ENCODE results near the gene C1QTNF9B. TPM values are rescaled to one million over a fixed set of nuclear protein-coding genes. Genes with fewer than 3 reads are reported as not detected.
"Not testable (repeated sequence)": the region's sequence is repeated elsewhere in the genome, so short reads cannot be mapped to it uniquely, and the experiment has no call there.

C1QTNF9B gene
- total RNA-seq (2014; rRNA removed) (0.23 TPM in 1 of 2 replicates, not detected in the other), Bru-seq, nascent RNA (not detected), BruChase-seq, experiment 1, labeled RNA remaining after a 6-hour chase (percentile 10 among the genes with signal in this experiment), BruChase-seq, experiment 2, labeled RNA remaining after a 2-hour chase (percentile 6 among the genes with signal in this experiment)
- long read RNA-seq, partial matches to known transcripts, result 0 of 1 reads
- long read RNA-seq, other reads (novel, unspliced or antisense), result 1 of 1 reads

GRCh38 chr13:23897452-23897919, at the start of gene C1QTNF9B:
Gene C1QTNF9B, minus strand, starts transcription at chr13:23897502.
- BruUV-seq (replicated peaks); H4K20me1 ChIP-seq (ENCODE audit: low read length); H3K27me3 ChIP-seq (ENCODE audit: low read length); H3K36me3 ChIP-seq (ENCODE audit: low read depth, low read length); H3K27ac ChIP-seq (ENCODE audit: low read length); CTCF ChIA-PET; H2AFZ ChIP-seq (ENCODE audit: low read length); H3K9me2 ChIP-seq (replicated peaks; ENCODE audit: low read length); H3K9me3 ChIP-seq (ENCODE audit: low read length); H3K9ac ChIP-seq (ENCODE audit: low read length); H3K4me3 ChIP-seq (ENCODE audit: low read length); H3F3A ChIP-seq (ENCODE audit: low read length, unreplicated experiment); intact Hi-C loops (cut with micrococcal nuclease); H3K79me2 ChIP-seq (ENCODE audit: low read length); POLR2A ChIA-PET (ENCODE audit: unreplicated experiment); H3K4me2 ChIP-seq (ENCODE audit: low read length); ATAC-seq; DNase-seq: not testable (repeated sequence)
- peaks cover 17% of the 10 kb centered on the region for H3K4me1 ChIP-seq (ENCODE audit: insufficient read depth, low read length)

GRCh38 chr13:23946900-23947299, 49.6 kb upstream of the C1QTNF9B start:
- Histone ChIP-seq H3K9me3 (ENCODE audit: low read length) (no peaks in the 10 kb centered on the region), H3K4me3 (ENCODE audit: low read length) (no peak overlapping the region), H3F3A (ENCODE audit: low read length, unreplicated experiment) (no peaks in the 10 kb centered on the region), H3K27me3 (ENCODE audit: low read length) (no peaks in the 10 kb centered on the region), H3K9me2 (replicated peaks; ENCODE audit: low read length) (no peaks in the 10 kb centered on the region), H3K9ac (ENCODE audit: low read length) (no peak overlapping the region), H3K79me2 (ENCODE audit: low read length) (no peaks in the 10 kb centered on the region), H3K4me1 (ENCODE audit: insufficient read depth, low read length) (no peaks in the 10 kb centered on the region), H2AFZ (ENCODE audit: low read length) (no peak overlapping the region), H4K20me1 (ENCODE audit: low read length) (no peaks in the 10 kb centered on the region), H3K27ac (ENCODE audit: low read length) (no peak overlapping the region), H3K4me2 (ENCODE audit: low read length) (no peak overlapping the region), H3K36me3 (ENCODE audit: low read depth, low read length) (no peaks in the 10 kb centered on the region)
- DNase-seq (no peak), ATAC-seq (no peak)
- intact Hi-C loops (cut with micrococcal nuclease), result no loop called here
- CTCF ChIA-PET, result no interaction called here
- POLR2A ChIA-PET (ENCODE audit: unreplicated experiment), result no interaction called here
- BruUV-seq (replicated peaks), result no TSS peak
- no peak for TF ChIP-seq EZH2 (IDR thresholded peaks at IDR 0.05; ENCODE audit: low read length, unreplicated experiment)

GRCh38 chr13:23946067-23946466, 48.8 kb upstream of the C1QTNF9B start:
- H3K9ac ChIP-seq (ENCODE audit: low read length), result no peak overlapping the region
- no peaks in the 10 kb centered on the region for H3K27me3 ChIP-seq (ENCODE audit: low read length)
- no peak overlapping the region for H3K4me2 ChIP-seq (ENCODE audit: low read length)
- ATAC-seq (no peak), DNase-seq (no peak)
- no TSS peak for BruUV-seq (replicated peaks)
- no peak overlapping the region for H3K27ac ChIP-seq (ENCODE audit: low read length)
- H3F3A ChIP-seq (ENCODE audit: low read length, unreplicated experiment), result no peaks in the 10 kb centered on the region
- no peaks in the 10 kb centered on the region for H3K79me2 ChIP-seq (ENCODE audit: low read length)
- no peaks in the 10 kb centered on the region for H3K9me3 ChIP-seq (ENCODE audit: low read length)
- no peaks in the 10 kb centered on the region for H3K9me2 ChIP-seq (replicated peaks; ENCODE audit: low read length)
- CTCF ChIA-PET, result no interaction called here
- H3K4me3 ChIP-seq (ENCODE audit: low read length), result no peak overlapping the region
- H3K36me3 ChIP-seq (ENCODE audit: low read depth, low read length), result no peaks in the 10 kb centered on the region
- TF ChIP-seq EZH2 (IDR thresholded peaks at IDR 0.05; ENCODE audit: low read length, unreplicated experiment) (no peak), CTCF (conservative IDR thresholded peaks at IDR 0.05; ENCODE audit: low read depth, low read length) (no peak), EZH2phosphoT487 (IDR thresholded peaks at IDR 0.05; ENCODE audit: borderline replicate concordance, low read length) (no peak)
- POLR2A ChIA-PET (ENCODE audit: unreplicated experiment), result no interaction called here
- intact Hi-C loops (cut with micrococcal nuclease), result no loop called here
- no peaks in the 10 kb centered on the region for H3K4me1 ChIP-seq (ENCODE audit: insufficient read depth, low read length)
- no peaks in the 10 kb centered on the region for H4K20me1 ChIP-seq (ENCODE audit: low read length)
- no peak overlapping the region for H2AFZ ChIP-seq (ENCODE audit: low read length)

GRCh38 chr13:23945612-23946011, 48.3 kb upstream of the C1QTNF9B start:
- ChIA-PET POLR2A (ENCODE audit: unreplicated experiment) (no interaction called here), CTCF (no interaction called here)
- H2AFZ ChIP-seq (ENCODE audit: low read length), result no peak overlapping the region
- TF ChIP-seq CTCF (conservative IDR thresholded peaks at IDR 0.05; ENCODE audit: low read depth, low read length) (no peak), EZH2phosphoT487 (IDR thresholded peaks at IDR 0.05; ENCODE audit: borderline replicate concordance, low read length) (no peak), EZH2 (IDR thresholded peaks at IDR 0.05; ENCODE audit: low read length, unreplicated experiment) (no peak)
- no peaks in the 10 kb centered on the region for H3F3A ChIP-seq (ENCODE audit: low read length, unreplicated experiment)
- no peaks in the 10 kb centered on the region for H3K9me2 ChIP-seq (replicated peaks; ENCODE audit: low read length)
- DNase-seq, result no peak
- intact Hi-C loops (cut with micrococcal nuclease), result no loop called here
- ATAC-seq, result no peak
- H3K9ac ChIP-seq (ENCODE audit: low read length), result no peak overlapping the region
- no peaks in the 10 kb centered on the region for H3K27me3 ChIP-seq (ENCODE audit: low read length)
- no peaks in the 10 kb centered on the region for H3K4me1 ChIP-seq (ENCODE audit: insufficient read depth, low read length)
- no peaks in the 10 kb centered on the region for H3K36me3 ChIP-seq (ENCODE audit: low read depth, low read length)
- H3K4me2 ChIP-seq (ENCODE audit: low read length), result no peak overlapping the region
- no TSS peak for BruUV-seq (replicated peaks)
- no peak overlapping the region for H3K27ac ChIP-seq (ENCODE audit: low read length)
- no peaks in the 10 kb centered on the region for H3K9me3 ChIP-seq (ENCODE audit: low read length)
- no peaks in the 10 kb centered on the region for H3K79me2 ChIP-seq (ENCODE audit: low read length)
- no peaks in the 10 kb centered on the region for H4K20me1 ChIP-seq (ENCODE audit: low read length)
- no peak overlapping the region for H3K4me3 ChIP-seq (ENCODE audit: low read length)

All from PC-3 (cell line).